ENCODE measurements around the gene ATF5.

The ATF5 gene

DNA sequence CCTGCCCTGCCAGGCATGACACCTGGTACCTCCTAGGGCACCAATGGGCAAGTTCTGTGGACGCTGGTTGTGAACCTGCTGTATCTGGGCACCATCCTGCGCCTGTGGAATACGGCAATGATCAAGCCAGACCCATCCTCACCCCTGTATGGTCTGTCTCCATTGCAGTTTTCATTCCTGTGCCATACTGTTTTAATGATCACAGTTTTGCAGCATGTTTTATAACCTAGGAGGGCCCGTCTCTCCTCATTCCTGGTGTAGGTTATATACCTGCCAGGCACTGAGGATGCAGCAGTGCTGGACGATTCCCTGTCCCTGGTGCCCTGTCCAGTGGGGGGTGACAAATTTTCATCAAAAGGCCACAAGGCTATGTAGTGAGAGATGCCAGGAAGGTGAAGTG is 45.9 kb upstream of the ATF5 start:
- TF ChIP-seq, protein P1, sequence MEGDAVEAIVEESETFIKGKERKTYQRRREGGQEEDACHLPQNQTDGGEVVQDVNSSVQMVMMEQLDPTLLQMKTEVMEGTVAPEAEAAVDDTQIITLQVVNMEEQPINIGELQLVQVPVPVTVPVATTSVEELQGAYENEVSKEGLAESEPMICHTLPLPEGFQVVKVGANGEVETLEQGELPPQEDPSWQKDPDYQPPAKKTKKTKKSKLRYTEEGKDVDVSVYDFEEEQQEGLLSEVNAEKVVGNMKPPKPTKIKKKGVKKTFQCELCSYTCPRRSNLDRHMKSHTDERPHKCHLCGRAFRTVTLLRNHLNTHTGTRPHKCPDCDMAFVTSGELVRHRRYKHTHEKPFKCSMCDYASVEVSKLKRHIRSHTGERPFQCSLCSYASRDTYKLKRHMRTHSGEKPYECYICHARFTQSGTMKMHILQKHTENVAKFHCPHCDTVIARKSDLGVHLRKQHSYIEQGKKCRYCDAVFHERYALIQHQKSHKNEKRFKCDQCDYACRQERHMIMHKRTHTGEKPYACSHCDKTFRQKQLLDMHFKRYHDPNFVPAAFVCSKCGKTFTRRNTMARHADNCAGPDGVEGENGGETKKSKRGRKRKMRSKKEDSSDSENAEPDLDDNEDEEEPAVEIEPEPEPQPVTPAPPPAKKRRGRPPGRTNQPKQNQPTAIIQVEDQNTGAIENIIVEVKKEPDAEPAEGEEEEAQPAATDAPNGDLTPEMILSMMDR (IDR thresholded peaks at IDR 0.05; ENCODE audit: low read depth, low read length) = no peak
- H3K4me3 ChIP-seq (ENCODE audit: low read depth, low read length) = no peak overlapping the region

DNA sequence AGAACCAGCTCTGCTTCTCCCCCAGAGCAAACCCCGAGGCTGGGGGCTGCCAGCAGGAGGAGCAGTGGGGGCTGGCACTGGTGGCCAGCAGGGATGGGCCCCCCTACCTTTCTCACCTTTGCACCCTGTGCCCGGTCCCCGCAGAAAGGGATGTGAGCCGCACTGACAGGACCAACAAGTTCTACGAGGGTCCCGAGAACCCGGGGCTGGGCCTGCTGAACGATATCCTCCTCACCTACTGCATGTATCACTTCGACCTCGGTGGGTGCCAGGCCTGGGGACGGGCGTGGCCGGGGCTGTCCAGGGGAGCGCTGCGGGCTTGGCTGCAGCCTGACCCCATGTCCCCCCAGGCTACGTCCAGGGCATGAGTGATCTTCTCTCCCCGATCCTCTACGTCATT is 44.9 kb upstream of the ATF5 start:
- no peak overlapping the region for H3K4me3 ChIP-seq (ENCODE audit: low read depth, low read length)
- TF ChIP-seq, protein P1 (IDR thresholded peaks at IDR 0.05; ENCODE audit: low read depth, low read length) = no peak

DNA sequence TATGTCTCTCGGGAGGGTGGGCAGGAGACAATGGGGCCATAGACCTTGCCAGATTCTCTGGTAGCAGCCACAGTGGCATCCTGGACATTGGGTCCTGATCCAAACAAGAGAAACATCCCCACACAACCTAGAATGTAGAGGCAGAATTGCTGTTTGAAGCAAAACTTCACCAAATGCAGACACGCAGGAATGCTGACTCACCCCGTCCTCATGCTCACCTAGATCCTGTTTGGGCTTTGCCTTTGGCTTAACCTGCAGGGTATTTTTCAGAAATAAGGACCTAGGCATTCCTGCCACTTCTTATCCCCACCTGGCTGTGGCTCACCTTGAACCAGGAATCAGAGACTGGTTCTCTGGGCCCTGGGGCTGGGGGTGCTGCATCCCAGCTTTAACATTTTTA is 44.2 kb upstream of the ATF5 start:
- H3K4me3 ChIP-seq (ENCODE audit: low read depth, low read length) = no peak overlapping the region
- TF ChIP-seq, protein P1 (IDR thresholded peaks at IDR 0.05; ENCODE audit: low read depth, low read length) = no peak

DNA sequence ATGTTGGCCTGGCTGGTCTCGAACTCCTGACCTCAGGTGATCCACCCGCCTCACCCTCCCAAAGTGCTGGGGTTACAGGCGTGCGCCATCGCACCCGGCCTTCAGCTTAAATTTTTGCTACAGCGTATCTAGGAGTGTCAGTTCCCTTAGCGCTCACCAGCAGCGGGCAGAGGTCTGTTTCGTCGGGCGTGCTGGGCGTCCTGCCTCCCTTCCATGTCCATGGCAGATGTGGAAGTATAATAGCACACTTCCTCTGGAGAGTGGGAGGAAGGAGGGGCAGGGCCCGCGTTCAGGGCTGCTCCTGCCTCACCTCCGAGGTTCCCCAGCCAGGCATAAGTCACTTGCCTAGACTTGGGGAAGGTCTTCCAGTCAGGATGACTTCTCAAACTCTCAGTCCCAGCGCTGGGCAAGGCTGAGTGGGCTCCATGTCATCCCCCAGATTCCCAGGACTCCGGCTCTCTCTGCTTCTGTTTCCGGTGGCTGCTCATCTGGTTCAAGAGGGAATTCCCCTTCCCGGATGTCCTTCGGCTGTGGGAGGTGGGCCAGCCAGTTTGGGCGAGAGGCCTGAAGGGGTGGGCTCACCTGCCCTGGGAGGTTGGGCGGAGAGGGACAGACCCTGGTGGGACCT is 41.9 kb upstream of the ATF5 start:
- TF ChIP-seq, protein P1 (IDR thresholded peaks at IDR 0.05; ENCODE audit: low read depth, low read length) = no peak
- H3K4me3 ChIP-seq (ENCODE audit: low read depth, low read length) = no peak overlapping the region

DNA sequence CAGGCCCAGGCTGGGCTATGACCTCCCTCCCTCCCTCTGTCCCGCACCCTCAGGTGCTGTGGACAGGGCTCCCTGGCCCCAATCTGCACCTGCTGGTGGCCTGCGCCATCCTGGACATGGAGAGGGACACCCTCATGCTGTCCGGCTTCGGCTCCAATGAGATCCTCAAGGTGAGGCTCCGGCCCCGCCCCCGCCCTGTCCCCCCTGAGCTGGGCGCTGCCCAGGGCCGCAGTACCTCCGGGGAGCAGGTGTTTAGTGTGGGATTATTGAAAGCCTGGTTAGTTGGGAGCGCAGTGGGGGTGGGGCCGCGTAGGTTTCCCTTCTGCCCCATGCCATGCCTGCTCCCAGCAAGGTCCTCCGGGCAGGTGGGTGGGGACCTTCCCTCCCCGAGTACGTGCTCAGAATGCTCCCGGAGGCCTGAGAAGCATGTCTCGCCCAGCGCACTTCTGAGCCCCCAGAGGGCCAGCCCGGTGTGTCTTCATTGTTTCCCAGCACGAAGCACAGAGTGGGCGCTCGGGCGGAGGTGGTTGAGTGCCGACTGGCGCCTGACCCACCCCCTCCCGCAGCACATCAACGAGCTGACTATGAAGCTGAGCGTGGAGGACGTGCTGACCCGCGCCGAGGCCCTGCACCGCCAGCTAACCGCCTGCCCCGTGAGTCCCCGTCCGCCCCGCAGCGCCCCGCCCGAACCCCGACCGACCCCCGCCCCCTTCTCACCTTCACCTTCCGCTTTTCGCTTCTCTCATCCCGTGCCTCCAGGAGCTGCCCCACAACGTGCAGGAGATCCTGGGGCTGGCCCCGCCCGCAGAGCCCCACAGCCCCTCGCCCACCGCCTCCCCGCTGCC is 41.1 kb upstream of the ATF5 start:
- no peak overlapping the region for H3K4me3 ChIP-seq (ENCODE audit: low read depth, low read length)
- TF ChIP-seq, protein P1 (IDR thresholded peaks at IDR 0.05; ENCODE audit: low read depth, low read length) = no peak

DNA sequence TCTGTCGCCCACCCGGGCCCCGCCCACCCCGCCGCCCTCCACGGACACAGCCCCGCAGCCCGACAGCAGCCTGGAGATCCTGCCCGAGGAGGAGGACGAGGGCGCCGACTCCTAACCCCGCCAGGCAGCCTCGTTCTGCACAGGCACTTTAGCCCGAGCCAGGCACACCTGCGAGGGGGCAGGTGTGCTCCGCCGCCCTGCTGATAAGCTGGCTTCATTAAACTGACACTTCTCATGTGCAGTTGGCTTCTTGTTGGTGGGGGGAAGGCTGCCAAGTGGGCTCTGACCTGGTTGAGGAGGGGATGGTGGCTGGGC is 40.5 kb upstream of the ATF5 start:
- H3K4me3 ChIP-seq (ENCODE audit: low read depth, low read length) = no peak overlapping the region
- TF ChIP-seq, protein P1 (IDR thresholded peaks at IDR 0.05; ENCODE audit: low read depth, low read length) = no peak

DNA sequence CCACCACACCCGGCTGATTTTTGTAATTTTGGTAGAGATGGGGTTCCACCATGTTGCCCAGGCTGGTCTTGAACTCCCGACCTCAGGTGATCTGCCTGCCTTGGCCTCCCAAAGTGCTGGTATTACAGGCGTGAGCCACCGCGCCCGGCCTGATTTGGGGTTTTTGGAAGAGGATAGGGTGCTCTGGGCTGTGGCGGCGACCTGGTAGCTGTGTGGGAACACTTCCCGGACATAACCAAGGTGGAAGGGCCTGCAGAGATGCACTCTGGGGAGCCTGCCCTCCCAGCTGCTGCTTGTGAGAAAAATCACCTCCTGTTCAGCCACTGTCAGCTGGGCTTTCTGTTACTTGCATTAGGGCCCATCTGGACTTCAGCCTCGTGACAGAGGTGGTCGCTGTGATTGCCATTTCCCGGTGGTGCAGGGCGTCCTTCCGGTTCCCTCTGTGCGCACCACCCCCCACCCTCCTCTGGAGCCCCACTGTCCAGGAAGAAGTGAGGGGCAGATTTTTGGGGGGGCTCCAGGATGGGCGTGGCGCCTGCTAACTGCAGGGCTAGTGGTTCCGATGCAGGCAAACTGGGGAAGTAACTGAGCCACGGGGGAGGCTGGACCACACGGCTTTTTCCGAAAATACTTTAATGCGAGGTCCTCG is 39.8 kb upstream of the ATF5 start:
- H3K4me3 ChIP-seq (ENCODE audit: low read depth, low read length) = no peak overlapping the region
- TF ChIP-seq, protein P1 (IDR thresholded peaks at IDR 0.05; ENCODE audit: low read depth, low read length) = no peak
